ENCODE measurements around the gene RTEL1.

The RTEL1 gene

DNA sequence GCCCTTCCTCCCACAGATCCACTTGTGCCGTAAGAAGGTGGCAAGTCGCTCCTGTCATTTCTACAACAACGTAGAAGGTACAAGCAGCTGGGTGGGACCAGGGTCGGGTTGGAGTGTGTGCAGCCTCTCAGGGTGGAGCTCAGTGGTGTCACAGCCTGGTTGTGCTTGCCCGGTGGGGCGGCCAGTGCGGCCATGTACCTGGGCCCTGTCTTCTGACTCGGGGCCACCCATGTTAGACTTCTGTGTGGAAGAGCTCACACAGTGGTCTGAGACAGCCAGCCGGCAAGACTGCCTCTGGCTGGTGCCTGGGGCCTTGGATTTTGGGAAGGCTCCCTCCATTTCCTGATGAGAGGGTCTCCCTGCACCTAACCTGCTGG, 4.7 kb downstream of the RTEL1 start:
- H3K9me3 ChIP-seq: no peaks in the 10 kb centered on the region
- H3K4me1 ChIP-seq: peaks cover 12% of the 10 kb centered on the region
- TF ChIP-seq, protein P1, sequence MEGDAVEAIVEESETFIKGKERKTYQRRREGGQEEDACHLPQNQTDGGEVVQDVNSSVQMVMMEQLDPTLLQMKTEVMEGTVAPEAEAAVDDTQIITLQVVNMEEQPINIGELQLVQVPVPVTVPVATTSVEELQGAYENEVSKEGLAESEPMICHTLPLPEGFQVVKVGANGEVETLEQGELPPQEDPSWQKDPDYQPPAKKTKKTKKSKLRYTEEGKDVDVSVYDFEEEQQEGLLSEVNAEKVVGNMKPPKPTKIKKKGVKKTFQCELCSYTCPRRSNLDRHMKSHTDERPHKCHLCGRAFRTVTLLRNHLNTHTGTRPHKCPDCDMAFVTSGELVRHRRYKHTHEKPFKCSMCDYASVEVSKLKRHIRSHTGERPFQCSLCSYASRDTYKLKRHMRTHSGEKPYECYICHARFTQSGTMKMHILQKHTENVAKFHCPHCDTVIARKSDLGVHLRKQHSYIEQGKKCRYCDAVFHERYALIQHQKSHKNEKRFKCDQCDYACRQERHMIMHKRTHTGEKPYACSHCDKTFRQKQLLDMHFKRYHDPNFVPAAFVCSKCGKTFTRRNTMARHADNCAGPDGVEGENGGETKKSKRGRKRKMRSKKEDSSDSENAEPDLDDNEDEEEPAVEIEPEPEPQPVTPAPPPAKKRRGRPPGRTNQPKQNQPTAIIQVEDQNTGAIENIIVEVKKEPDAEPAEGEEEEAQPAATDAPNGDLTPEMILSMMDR (IDR thresholded peaks at IDR 0.05; ENCODE audit: low read depth, low read length): no peak
- H3K36me3 ChIP-seq: peaks cover 48% of the 10 kb centered on the region
- H3K4me3 ChIP-seq (ENCODE audit: low read depth, low read length): no peak overlapping the region
- H3K27me3 ChIP-seq: no peaks in the 10 kb centered on the region
- DNase-seq: no peak

DNA sequence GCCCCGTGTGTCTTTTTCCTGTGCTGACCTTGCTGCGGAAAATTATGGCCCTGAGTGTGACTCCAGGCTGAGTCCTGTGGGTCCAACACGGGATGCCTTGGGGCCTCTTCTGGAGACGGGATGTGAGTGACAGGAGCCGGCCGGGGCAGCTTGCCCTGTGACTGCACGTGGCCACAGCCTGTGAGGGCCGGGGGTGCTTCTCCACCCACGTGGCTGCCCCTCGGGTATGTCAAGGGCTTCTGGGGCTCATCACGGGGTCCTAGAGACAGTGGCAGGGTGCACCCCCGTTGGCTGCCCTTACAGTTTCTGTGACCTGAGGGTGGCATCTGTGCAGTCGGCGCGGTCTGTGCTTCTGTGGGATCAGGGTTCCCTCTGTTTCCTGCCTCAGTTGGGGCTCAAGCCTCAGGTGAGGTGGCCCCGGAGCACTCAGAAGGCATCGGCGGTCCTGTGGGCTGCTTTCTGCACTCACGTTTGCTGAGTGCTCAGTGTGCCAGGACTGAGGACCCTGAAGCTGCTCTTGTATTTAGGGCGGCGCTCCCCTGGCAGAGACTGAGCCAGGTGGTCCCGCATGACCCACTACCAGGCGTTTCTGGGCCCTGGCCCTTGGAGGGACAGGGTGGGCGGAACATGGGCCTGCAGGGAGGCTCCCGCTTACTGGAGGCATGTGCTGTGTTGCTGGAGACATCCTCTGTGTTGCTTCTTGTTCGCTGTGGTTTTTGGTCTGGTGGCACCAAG, 5.4 kb downstream of the RTEL1 start:
- peaks cover 54% of the 10 kb centered on the region for H3K36me3 ChIP-seq
- TF ChIP-seq, protein P1 (IDR thresholded peaks at IDR 0.05; ENCODE audit: low read depth, low read length): no peak
- no peaks in the 10 kb centered on the region for H3K27me3 ChIP-seq
- no peak overlapping the region for H3K4me3 ChIP-seq (ENCODE audit: low read depth, low read length)
- peaks cover 12% of the 10 kb centered on the region for H3K4me1 ChIP-seq
- no peak for DNase-seq
- H3K9me3 ChIP-seq: no peaks in the 10 kb centered on the region

DNA sequence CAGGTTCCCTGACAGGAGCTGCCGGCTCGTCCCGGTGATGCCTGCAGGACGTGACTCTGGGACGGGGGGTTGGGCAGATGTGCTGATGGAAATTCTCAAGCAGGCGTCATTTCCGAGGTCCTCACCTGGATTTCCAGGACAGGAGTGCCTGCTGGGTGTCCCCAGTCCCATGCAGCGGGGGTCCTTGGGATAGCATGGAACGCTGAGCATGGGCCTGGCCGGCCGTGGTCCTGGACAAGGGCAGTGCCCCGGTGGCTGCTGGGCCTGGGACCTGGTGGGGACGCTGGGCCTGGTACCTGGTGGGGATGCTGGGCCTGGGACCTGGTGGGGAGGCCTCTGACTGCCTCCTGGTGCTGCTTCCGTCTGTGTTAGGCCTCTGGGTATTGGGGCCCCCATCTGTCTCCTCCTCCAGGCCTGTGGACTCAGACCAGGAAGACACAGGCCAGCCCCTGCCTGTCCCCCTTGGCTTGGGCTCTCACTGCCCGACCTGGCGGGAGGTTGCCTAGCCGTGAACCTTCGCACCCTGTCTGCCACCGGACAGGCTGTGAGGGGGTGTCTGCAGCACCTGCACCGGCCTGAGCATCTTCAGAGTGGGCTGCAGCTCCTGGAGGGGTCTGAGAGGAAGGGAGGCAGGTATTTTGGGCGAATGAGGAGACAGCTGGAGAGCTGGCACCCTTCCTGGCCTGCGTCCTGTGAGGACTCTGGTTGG, 6.2 kb downstream of the RTEL1 start:
- peaks cover 62% of the 10 kb centered on the region for H3K36me3 ChIP-seq
- peaks cover 12% of the 10 kb centered on the region for H3K4me1 ChIP-seq
- DNase-seq: no peak
- H3K9me3 ChIP-seq: no peaks in the 10 kb centered on the region
- TF ChIP-seq, protein P1 (IDR thresholded peaks at IDR 0.05; ENCODE audit: low read depth, low read length): no peak
- no peaks in the 10 kb centered on the region for H3K27me3 ChIP-seq
- no peak overlapping the region for H3K4me3 ChIP-seq (ENCODE audit: low read depth, low read length)

DNA sequence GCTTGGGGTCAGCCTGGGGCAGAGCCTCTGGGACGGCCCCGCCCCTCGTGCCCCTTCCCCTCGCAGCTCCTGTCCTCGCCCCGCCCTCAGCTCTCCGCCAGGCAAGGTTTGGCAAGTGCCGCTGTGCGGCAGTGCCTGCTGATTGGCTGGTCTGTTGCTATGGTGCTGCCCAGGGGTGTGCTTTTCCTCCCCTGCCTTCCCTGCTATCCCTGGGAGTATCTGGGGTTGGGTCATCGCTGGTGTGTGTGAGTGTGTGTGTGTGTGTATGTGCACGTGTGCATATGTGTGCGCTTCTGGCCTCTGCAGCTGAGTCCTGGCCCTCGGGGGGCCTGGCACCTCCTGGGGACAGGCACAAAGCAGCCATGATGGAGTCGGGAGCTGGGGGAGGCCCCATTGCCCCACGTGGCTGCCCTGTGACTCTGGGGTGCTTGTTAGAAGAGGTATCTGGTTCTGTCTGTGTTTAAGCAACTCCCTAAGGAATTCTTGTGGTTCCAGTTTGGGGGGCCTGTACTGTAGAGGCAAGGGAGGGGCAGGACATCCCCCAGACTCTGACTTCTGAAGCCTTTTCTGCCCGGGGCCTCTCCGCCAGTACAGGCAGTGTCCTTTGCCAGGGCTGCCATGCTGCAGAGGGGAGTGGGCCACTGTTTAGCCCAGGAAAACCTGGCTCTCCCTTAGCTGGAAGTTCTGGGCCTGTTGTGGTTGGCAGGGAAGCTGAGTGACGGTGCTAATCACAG, 6.9 kb downstream of the RTEL1 start:
- Histone ChIP-seq H3K4me3 (ENCODE audit: low read depth, low read length) (peak overlapping the region; percentile 17), H3K36me3 (peaks cover 62% of the 10 kb centered on the region), H3K27me3 (no peaks in the 10 kb centered on the region), H3K9me3 (no peaks in the 10 kb centered on the region), H3K4me1 (peaks cover 12% of the 10 kb centered on the region)
- TF ChIP-seq, protein P1 (IDR thresholded peaks at IDR 0.05; ENCODE audit: low read depth, low read length): no peak
- peak; percentile 90 for DNase-seq

DNA sequence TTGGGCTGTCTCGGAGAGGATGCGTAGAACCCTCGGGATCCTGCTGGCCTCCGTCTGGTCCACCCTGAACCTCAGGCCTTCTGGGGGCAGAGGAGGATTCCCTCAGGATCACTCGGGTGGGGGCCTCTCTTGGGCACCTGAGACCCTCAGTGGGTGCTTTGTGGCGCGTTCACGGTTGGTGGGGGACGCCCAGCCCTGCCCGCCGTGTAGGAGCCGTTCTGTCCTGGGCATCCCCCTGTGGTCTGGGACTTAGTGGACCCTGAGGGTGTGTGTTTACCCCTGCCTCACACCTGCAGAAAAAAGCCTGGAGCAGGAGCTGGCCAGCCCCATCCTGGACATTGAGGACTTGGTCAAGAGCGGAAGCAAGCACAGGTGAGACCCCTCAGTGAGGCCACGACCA, 7.6 kb downstream of the RTEL1 start:
- TF ChIP-seq, protein P1 (IDR thresholded peaks at IDR 0.05; ENCODE audit: low read depth, low read length): no peak
- H3K36me3 ChIP-seq: peaks cover 59% of the 10 kb centered on the region

More for the DNA sequence above, 7.6 kb downstream of the RTEL1 start:
- no peak for DNase-seq
- H3K9me3 ChIP-seq: no peaks in the 10 kb centered on the region
- peaks cover 12% of the 10 kb centered on the region for H3K4me1 ChIP-seq
- H3K27me3 ChIP-seq: no peaks in the 10 kb centered on the region
- H3K4me3 ChIP-seq (ENCODE audit: low read depth, low read length): no peak overlapping the region
